BJ (cell line): ENCODE measurements around the gene MAGEA3. TPM values are rescaled to one million over a fixed set of nuclear protein-coding genes. Genes with fewer than 3 reads are reported as not detected.

Source experiments
- CTCF ChIA-PET: fragments of 350-600 bp; formaldehyde crosslinking; extraction: SDS; loops from one replicate; lab custom pipeline; 2021; ENCODE audit warnings: antibody characterized with exemption, inconsistent platforms; lab: Yijun Ruan, JAX
- POLR2A ChIA-PET: fragments of 300-600 bp; sonication (Branson Sonifier 250); formaldehyde crosslinking; extraction: SDS; loops from one replicate; lab custom pipeline; 2021; ENCODE audit warnings: antibody characterized with exemption; lab: Charles Lee
- DNase-seq: peaks from one replicate; pipeline ENCODE4 v3.0.0-alpha.2; 2011; ENCODE audit warnings: low read depth
- H3K27me3 ChIP-seq: 2 replicates; pipeline ENCODE4 v1.6.0; 2011; ENCODE audit warnings: low read length; ENCODE audit not compliant: control insufficient read depth, insufficient read depth
- H3K36me3 ChIP-seq: 2 replicates; pipeline ENCODE4 v1.5.1; 2011; ENCODE audit warnings: low read length; ENCODE audit not compliant: control insufficient read depth, insufficient read depth
- H3K4me3 ChIP-seq: 2 replicates; pipeline ENCODE4 v1.5.1; 2011; ENCODE audit warnings: low read depth, mild to moderate bottlenecking, control low read depth, low read length
- polyA plus RNA-seq: library from polyadenylated mRNA; depleted of rRNA; stranded (reverse); fragments of >200 nt; gene quantifications from 2 replicates; pipeline ENCODE4 v1.2.3, GENCODE V29; 2011; rRNA removed
- TF ChIP-seq, protein P1 (sequence below): IDR thresholded peaks from 2 replicates; pipeline ENCODE4 v1.5.1; 2011; ENCODE audit warnings: low read depth, mild to moderate bottlenecking, control low read depth, inconsistent platforms, low read length, moderate library complexity; ENCODE audit not compliant: insufficient read depth

MAGEA3 gene
- polyA plus RNA-seq, 1 experiment: 0.06 TPM

- TF ChIP-seq, protein P1, sequence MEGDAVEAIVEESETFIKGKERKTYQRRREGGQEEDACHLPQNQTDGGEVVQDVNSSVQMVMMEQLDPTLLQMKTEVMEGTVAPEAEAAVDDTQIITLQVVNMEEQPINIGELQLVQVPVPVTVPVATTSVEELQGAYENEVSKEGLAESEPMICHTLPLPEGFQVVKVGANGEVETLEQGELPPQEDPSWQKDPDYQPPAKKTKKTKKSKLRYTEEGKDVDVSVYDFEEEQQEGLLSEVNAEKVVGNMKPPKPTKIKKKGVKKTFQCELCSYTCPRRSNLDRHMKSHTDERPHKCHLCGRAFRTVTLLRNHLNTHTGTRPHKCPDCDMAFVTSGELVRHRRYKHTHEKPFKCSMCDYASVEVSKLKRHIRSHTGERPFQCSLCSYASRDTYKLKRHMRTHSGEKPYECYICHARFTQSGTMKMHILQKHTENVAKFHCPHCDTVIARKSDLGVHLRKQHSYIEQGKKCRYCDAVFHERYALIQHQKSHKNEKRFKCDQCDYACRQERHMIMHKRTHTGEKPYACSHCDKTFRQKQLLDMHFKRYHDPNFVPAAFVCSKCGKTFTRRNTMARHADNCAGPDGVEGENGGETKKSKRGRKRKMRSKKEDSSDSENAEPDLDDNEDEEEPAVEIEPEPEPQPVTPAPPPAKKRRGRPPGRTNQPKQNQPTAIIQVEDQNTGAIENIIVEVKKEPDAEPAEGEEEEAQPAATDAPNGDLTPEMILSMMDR: no peak
- Histone ChIP-seq H3K27me3 (no peaks in the 10 kb centered on the region), H3K36me3 (no peaks in the 10 kb centered on the region), H3K4me3 (no peak overlapping the region)
- no peak for DNase-seq
- ChIA-PET CTCF (no interaction called here), POLR2A (no interaction called here)
These were observed 40.0 kb downstream of the MAGEA3 start for GRCh38 chrX:152738560-152738959.

Other genes with a start within 250 kb of the MAGEA3 start
- not detected in 2 replicates for gene GABRA3, start 247.5 kb upstream of the MAGEA3 start, polyA plus RNA-seq
- not detected in 2 replicates for gene GABRQ, start 60.9 kb upstream of the MAGEA3 start, polyA plus RNA-seq
- not detected in 2 replicates for gene CSAG2, start 10.5 kb downstream of the MAGEA3 start, polyA plus RNA-seq
- gene MAGEA2B, start 15.8 kb downstream of the MAGEA3 start, polyA plus RNA-seq: not detected in 2 replicates
- not detected in 2 replicates for gene CSAG1, start 34.9 kb downstream of the MAGEA3 start, polyA plus RNA-seq
- not detected in 2 replicates for gene MAGEA12, start 35.0 kb downstream of the MAGEA3 start, polyA plus RNA-seq
- gene MAGEA2, start 55.0 kb downstream of the MAGEA3 start, polyA plus RNA-seq: not detected in 2 replicates
- not detected in 2 replicates for gene CSAG3, start 60.4 kb downstream of the MAGEA3 start, polyA plus RNA-seq
- gene MAGEA6, start 70.9 kb downstream of the MAGEA3 start, polyA plus RNA-seq: not detected in 2 replicates
- 19.1 and 44.5 TPM in 2 replicates for gene CETN2, start 132.0 kb downstream of the MAGEA3 start, polyA plus RNA-seq
- 10.3 and 13.7 TPM in 2 replicates for gene NSDHL, start 132.3 kb downstream of the MAGEA3 start, polyA plus RNA-seq
- 7.6 and 8.3 TPM in 2 replicates for gene ZNF185, start 199.3 kb downstream of the MAGEA3 start, polyA plus RNA-seq